Measurements from ENCODE around the gene KCNT1.

- no peak for TF ChIP-seq NFE2L2 (conservative IDR thresholded peaks at IDR 0.05; ENCODE audit: low read length)
- no peak for TF ChIP-seq CTCF (IDR thresholded peaks at IDR 0.05)
- TF ChIP-seq POLR2A (IDR thresholded peaks at IDR 0.05; ENCODE audit: low read length): no peak
- TF ChIP-seq NR3C1 (IDR thresholded peaks at IDR 0.05): no peak
- no peak for TF ChIP-seq BHLHE40 (IDR thresholded peaks at IDR 0.05; ENCODE audit: low read depth, low read length)
- no peak for TF ChIP-seq RFX5 (IDR thresholded peaks at IDR 0.05)
- no peak for TF ChIP-seq HOXA7 (CRISPR knock-in tag; IDR thresholded peaks at IDR 0.05)
- TF ChIP-seq ZC3H11A (IDR thresholded peaks at IDR 0.05): no peak
- no peak for TF ChIP-seq RAD21 (conservative IDR thresholded peaks at IDR 0.05 in 1 of 2, IDR thresholded peaks at IDR 0.05 in 1 of 2)
- no peak for TF ChIP-seq EP300 (IDR thresholded peaks at IDR 0.05)
- TF ChIP-seq RCOR1 (IDR thresholded peaks at IDR 0.05; ENCODE audit: low read depth, low read length): no peak
- no peak for TF ChIP-seq MAX (IDR thresholded peaks at IDR 0.05)
- no peak for TF ChIP-seq BCL3 (IDR thresholded peaks at IDR 0.05)
- no peak for TF ChIP-seq ESRRA (IDR thresholded peaks at IDR 0.05; ENCODE audit: borderline replicate concordance, low read length)
These were observed 16.6 kb downstream of the KCNT1 start for GRCh38 chr9:135718616-135719015.
